GM21528 (cell line): ENCODE results near the gene JARID2.

ENCODE experiments used
- ATAC-seq: cut with Tn5 transposase; IDR thresholded peaks from one replicate; pipeline ENCODE4 v1.9.1; 2021; ENCODE audit warnings: mild to moderate bottlenecking, moderate library complexity; ENCODE audit not compliant: unreplicated experiment, low FRiP score

The JARID2 gene

DNA sequence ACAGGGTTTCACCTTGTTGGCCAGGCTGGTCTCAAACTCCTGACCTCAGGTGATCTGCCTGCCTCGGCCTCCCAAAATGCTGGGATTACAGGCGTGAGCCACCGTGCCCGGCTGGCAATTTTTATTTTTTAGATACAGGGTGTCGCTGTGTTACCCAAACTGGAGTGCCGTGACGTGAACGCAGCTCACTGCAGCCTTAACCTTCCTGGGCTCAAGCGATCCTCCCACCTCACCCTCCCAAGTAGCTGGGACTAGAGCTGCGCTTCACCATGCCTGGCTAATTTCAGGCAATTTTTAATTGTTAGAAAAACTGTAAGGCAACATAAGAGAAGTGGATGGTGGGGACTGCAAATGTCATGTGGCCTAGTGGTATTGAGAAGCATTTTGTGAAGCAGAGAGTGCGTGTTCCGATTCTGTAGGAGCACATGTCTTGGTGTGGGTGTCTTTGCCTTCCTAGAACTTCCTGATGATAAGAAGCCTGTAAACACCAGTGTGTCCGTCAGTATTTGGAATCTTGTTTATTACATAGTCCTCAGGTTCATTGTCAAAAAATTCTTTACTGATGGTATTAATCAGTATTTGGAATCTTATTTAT, 18.0 kb downstream of the JARID2 start:
- ATAC-seq = no peak

DNA sequence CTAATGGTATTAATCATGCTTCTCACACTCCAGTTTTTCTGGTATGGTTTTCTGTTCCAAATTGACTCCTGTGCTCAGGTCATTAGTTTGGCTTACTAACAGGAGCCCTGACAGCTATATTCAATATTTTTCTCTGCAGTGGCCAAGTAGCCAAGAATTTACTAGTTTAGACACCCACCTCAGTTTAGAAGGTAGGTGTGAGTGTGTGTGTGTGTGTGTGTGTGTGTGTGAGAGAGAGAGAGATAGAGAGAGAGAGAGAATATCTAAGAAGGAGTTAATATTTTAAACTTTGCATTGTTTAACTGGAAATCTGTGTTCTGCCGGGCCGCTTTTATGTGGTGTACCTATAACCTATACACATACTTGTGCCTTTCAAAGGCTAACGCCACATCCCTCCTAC, 18.5 kb downstream of the JARID2 start:
- no peak for ATAC-seq

DNA sequence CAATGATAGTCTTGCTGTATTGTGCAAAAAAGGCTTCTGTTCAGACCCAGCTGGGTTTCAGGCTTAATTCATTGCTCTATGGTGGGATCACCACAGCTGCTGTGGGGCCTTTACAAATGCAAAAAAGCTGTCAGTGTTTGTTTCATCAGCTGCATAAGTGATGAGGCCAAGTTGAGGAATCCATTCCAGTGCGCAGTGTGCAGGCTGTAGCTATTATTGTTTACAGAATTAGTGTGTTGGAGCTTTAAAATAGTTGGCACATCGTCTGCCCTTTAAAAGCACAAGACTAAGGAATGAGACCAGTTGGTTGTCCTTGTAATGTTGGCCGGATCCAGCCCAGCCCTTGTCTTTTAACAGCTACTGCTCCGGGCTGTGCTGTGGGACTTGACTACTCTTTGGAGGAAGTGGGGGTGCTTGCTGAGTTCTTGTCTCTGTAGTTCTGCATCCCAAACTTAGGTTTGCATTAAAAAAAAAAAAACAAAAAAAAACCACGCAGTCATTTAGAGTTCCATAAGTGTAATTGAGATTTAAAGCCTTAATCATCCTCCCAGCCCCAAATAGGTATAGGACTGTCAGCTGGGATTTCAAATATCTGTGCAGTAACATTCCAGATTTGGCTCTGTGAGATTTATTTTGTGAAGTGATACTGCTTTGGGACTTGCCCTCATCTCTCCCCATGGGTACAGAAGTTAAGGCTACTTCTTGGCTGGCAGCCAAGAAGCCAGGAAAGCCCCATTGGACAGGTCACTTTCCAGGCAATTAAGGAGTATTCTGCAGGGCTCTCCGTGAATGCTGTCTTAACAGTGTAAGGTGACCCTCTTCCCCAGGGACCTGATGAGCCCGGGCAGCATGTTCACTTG, 19.3 kb downstream of the JARID2 start:
- ATAC-seq = no peak

DNA sequence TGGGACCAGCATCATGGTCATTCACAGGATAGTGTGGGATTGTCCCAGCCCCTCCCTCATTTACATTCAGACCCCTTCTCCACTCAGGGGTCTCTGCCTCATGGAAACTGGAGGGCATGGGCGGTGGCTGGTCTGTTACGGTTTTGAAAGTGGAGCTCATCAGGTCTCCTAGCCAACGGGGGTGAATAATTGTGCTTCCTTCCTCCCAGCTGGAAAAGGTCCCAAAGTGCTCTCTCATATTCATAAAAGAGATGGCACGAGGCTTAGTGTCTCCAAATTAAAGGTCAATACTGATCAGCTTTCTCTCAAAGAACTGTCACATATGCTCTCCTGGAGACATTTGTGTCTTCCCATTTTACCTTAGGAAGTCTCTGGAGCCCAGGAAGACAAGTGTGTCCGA, 19.9 kb downstream of the JARID2 start:
- no peak for ATAC-seq

DNA sequence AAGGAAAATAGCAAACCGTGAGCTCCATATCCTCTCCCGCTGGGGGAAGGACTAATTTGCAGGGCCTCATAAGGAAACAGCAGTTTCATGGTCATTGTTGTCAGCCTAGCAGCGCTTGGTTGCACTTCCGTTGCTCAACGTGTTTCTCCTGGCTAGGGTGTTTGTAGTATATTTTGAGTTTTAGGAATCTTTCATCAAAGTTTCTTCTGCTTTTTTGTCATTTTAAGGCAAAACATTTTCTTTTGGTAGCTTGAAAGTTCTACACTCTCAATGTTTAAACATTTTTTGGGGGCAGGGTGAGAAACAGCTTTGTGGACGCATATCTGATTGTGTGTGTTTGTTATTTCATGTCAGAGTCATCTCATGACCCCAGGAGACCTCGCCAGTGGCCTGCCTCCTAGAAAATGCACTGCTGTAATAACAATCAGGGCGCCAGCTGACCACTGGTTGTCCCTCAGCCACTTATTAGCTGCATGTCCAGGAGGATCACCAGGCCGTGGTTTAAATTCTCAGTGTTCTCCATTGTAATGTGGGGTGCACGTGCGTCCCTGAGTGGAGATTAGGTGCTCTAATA, 20.6 kb downstream of the JARID2 start:
- ATAC-seq = no peak

DNA sequence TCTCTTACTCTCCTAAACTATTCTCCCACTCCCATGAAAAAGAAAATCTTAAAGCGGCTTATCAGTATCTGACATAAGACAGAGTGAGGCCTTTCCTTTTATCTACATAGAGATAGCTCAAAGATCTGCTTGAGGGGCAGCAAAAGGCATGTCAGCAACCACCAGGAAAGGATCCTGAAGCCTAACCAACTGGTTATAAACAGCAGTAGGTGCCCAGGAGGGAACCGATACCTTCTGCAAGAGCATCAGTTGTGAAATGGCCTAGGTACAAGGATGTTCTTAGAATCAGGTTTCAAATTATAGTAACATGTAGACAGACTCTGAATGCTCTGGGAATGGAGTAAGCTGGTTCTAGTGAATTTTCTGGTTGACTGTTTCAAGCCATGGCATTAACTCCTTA, 21.4 kb downstream of the JARID2 start:
- no peak for ATAC-seq

DNA sequence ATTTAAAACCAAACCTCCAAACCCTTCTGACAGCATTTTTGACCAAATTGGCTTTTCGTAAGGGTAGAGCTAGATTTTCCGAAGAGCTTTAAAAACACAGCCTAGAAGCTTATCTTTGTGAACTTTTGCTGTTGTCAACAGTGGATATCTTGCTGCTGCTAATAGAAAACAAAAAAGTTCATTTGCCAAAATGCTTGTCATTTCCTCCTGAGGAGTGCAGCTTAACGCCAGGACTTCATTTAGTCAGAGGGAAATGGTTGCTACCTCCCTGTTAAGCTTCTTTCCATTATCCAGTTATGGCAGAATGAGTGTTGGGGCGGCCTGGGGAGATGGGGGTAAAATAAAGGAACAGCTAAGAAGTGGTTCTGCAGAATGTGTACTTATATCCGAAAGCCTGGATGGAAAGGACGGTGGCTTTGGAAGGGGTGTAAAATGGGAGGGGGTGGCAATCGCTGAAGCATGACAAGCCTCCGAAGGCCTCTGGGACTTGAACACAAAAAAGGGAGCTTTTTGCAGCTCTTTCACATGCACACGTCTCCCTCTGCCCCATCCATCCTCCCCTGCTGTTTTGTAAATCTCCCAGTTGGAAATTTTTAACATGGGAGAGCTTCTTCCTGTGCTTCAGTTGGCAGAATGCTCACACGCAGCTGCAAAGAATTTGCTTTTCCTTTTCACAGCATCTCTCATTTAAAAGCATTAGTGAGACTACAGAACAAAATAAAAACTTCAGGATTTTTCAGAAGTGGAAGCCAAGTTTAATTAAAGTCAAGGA, 22.5 kb downstream of the JARID2 start:
- no peak for ATAC-seq

DNA sequence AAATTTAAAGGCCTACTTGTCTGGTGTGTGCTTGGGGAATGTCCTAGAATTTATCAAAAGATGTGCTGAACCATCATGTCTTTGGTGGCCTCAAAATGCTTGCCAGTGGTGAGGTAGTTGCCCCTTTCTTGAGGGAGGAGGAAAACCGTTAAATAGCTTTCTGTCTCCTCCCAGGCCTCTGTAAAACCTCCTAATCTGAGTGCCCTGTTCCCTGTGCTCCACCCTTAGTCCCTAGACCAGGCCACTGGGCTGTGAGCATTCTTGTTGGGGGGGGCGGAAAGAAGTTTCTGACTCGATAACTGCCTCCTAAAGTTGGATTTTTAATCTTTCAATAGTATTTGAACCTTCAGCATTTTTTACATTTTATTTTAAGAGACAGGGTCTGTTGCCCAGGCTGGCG, 23.1 kb downstream of the JARID2 start:
- ATAC-seq = no peak

DNA sequence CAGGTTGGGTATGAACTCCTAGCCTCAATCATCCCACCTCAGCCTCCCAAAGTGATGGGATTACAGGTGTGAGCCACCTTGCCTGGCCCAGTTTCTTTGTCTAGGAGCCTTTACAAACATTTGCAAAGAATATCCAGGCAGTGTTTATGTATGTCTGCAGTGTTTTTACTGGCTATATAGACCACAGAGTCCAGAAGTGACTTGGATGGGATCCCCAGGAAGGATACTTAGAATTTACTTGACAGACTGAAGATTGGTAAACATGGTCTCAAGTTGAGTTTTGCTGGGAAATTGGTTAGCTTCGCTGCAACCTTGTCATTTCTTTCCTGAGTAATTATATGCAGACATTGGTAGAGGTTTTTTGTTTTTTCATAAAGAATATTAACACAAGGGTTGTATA, 23.8 kb downstream of the JARID2 start:
- no peak for ATAC-seq

DNA sequence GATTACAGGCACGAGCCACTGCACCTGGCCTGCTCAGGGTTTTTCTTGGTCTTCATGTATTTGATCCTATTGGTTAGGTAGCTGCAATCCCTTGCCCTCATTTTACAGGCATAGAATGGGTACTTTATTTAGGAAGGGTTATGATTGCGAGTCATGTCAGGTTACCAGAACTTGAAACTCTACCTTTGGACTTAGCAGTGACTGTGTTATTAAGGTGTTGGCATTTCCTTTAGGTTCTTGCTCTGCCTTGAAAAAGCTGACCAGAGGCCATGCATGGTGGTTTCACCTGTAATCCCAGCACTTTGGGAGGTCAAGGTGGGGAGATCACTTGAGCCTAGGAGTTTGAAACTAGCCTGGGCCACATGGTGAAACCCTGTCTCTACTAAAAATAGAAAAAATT, 24.5 kb downstream of the JARID2 start:
- no peak for ATAC-seq

DNA sequence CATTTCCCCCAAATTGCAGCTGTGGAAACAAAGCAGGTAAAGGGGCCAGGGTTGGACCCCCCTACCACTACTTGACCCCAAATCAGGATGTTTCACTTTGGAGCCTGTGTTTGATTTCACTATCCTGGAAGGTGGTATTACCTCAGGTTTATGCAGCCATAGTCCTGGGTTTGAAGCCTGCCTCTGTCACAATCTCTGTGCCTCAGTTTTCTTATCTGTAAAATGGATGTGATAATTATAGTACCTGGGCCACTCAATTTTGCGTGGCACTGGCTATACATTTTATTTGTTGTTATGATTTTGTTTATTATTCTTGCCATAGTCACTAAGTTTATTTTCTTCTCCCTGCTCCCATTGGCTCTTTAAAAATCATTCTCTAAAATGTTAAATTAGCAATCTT, 26.7 kb downstream of the JARID2 start:
- no peak for ATAC-seq

DNA sequence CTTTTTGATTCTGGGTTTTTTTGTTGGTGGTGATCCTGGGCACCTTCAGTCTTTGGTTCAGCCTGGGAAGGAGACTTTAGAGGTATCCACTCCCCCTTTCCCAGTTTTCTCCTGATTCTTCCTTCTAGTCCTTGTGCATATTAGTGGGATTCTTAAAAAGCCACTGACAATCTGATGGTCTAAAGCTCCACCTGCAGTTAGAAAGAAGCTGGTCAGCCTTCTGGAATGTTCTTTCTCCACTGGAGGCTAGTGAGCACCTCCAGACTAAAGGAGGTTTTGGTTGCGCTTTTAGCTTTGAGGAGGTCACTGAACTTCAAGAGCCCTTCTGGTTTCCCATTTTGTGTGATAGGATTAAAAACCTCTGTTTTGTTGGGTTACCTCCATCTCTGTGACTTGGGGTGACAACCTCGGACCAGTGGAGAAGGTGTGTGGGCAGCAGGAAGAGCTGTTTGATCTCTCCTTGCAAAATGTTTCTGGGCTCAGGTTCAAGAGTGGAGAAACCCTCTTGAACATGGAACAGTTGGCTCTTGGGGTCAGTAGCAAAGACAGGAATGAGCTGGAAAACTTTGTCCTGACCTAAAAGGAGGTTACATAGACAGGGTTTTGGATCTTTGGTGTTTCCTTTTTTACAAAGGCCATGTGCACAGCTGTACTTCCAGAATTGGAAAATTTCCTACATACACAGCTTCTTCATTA, 29.0 kb downstream of the JARID2 start:
- ATAC-seq = no peak

DNA sequence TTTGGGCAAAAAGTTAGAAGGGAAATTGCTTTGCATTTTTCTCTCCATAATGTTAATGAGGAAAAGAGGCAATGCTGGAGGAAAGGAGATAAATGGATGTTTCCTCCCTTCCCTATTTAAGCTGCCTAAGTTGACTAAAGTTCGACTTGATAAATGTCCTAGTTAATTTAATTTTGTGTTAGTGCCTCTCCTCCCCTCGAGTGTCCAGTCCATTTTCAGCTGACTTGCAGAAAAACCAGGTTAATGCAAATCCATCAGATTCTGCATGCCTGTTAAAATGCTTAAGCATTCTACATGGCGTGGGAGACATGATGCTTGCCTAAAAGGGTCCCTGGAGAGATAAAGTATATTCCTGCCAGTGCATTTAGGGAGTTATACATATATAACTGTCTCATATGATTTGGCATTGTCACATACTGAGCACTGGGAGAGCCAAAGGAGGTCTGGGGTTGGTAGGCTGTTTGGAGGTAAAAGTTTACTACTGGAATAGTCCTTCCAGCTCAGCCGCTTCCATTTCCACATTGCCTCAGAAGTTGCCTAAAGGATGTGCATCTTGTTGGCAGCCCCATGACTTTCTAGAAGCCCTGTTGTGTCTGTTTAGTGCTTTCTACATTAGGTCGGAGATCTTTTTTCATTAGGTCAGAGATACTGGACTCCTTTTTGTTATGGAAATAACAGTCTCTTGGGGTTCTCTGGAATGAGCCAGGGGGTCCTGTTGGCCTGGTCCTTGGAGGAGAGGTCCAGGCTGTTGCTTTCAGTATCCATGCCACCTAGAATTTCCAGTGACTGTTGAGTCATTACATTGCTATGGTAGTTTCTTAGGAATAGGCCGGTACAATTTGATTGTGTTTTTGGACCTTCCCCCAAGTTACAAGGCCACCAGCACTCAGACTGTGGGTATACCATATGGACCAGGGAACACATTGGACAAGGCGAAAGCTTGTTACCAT, 30.4 kb downstream of the JARID2 start:
- ATAC-seq = no peak

DNA sequence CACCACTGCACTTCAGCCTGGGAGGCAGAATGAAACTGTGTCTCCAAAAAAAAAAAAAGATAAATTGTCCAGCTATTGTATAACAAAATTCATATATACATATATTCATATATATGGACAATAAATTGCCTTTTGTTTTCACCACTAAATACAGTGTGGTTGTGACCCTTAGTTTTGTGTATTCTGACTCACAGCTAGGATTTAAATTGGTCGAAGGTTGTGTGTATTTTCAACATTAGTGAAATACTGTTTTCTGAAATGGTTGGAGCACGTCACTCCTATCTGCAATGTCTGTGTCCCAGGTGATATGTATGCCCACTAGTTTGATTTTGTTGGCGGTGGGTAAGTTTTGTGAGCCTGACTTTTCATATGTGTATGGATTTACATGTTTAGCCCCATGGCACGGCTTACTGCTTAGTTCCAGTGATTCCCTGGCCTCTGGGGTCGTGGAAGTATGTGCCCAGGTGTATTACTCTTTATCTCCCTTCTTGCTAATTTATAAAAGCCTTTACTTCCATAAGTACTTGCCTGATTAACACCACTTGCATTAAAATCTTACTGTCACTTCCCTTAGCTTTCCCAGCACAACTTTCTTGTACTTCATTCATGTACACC, 33.3 kb downstream of the JARID2 start:
- no peak for ATAC-seq

DNA sequence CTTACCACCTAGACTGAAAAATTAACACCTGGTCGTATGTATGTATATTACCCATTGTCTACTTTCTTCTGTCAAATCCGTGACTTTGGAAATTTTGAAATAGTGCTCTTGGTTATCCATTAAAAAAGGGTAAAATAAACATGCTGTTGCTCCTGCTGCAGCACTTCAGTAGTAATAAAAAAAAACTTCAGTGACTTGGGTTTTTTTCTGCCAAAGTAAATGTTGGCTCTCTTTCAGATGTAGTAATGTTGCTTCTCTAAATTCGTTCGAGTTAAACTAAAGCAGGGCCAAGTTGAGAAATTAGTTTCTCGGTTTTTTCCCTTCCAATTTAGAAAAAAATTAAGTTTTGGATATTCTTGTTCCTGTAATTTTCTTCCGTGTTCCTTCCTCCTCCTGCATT, 34.2 kb downstream of the JARID2 start:
- no peak for ATAC-seq

DNA sequence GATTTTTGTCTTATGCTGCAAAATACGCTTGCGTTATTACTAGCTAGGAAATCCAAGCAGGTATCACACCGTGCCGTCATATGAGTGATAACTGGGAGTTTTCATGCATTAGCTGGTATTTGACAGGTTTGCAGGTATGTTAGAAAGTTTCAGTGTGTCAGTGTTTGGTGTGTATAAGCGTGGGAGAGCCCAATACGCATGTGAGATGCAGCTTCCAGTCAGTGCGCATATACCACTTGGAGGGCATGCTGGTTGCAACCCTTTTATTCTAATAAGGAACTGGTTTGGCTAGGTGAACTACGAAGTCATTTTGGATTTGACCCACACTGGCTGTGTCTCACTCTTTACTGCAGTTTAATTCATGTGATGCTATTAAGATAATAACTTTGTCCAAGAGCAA, 35.1 kb downstream of the JARID2 start:
- no peak for ATAC-seq

DNA sequence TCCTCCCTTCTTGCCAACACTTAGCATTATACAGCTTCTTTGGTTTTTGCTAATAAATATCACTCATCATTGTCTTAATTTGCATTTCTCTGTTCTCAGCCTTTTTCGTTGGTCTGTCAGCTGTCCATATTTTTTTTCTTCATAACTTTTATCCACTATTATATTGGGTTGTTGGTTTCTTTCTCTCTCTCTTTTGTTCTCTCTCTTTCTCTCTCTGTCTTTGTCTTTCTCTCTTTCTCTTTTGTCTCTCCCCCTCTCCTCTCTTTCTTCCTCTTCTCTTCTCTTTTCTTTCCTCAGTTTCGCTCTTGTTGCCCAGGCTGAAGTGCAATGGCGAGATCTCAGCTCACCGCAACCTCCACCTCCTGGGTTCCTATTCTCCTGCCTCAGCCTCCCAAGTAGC, 36.5 kb downstream of the JARID2 start:
- no peak for ATAC-seq

DNA sequence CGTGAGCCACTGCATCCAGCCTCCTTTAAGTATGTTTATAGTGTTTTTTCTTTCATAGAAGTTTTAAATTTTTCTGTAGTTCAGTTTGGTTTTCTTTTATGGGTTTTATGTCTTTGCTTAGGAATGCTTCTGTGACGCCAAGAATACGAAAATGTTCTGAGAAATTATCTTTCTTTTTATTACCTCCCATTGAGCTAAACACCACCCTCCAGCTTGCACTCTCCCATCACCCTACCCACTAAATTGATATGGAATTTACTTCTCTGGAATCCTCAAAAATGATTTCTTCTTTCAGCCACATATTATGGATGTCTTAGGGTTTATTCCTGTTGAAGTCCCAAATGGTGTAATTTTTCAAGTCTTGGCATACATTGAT, 38.1 kb downstream of the JARID2 start:
- no peak for ATAC-seq

DNA sequence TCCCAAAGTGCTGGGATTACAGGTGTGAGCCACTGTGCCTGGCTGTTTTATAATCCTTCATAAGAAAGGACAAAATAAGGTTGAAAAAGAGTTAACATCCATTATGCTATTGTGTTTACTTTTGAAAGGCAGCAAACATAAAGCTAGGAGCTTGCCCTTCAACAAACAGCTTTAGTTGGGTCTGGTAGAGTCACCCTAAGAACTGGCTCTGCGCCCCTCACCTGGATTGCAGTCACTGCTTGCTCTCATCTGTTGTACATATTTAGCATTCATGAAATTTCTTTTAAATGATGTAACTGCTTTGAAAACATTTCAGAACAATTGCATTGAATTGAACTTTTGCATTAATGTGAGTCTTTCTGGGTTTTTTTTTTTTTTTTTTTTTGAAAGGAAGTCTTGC, 38.9 kb downstream of the JARID2 start:
- no peak for ATAC-seq
